Measurements from ENCODE around the gene RCVRN. TPM values are rescaled to one million over a fixed set of nuclear protein-coding genes. Genes with fewer than 3 reads are reported as not detected.

RCVRN gene
- total and polyA plus RNA-seq, 3 experiments from 2014 or later: not detected

DNA sequence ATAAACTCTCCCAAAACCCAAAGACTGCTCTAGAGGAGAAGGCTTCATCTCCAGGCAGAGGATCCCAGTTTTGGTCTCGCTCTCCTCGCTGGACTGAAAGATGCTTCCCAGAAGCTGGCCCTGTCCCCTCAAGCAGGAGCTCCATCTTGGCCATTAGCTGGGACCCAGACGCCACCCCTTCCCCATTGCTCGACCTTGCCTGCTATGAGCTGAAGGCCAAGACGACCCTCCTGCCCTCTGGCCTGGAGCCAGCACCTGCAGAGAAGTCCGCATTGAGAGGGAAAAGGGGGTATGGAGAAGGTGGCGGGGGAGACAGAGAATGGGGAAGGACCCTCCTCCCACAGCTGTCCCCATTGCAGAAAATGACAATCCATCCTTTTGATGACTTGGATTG, 3.6 kb upstream of the RCVRN start:
- no peaks in the 10 kb centered on the region for H3K4me1 ChIP-seq (ENCODE audit: insufficient read depth, low read length)
- ChIA-PET POLR2A (no interaction called here), CTCF (no interaction called here)
- no peaks in the 10 kb centered on the region for H3K27me3 ChIP-seq (ENCODE audit: insufficient read depth, low read length, poor library complexity, severe bottlenecking)
- H3K36me3 ChIP-seq (ENCODE audit: insufficient read depth, low read length): no peaks in the 10 kb centered on the region
- Mint-ChIP-seq H3K9me3 (no peaks in the 10 kb centered on the region), H3K36me3 (no peaks in the 10 kb centered on the region), H3K27me3 (peaks cover 0 to 4% of the 10 kb centered on the region in 2 donors), H3K4me1 (no peaks in the 10 kb centered on the region), H3K27ac (no peak overlapping the region), H3K4me3 (no peak overlapping the region)
- H3K9me3 ChIP-seq (ENCODE audit: low read length): no peaks in the 10 kb centered on the region
- no peak overlapping the region for H3K27ac ChIP-seq (ENCODE audit: low read depth, low read length)
- no peak for DNase-seq
- no peak overlapping the region for H3K4me3 ChIP-seq (ENCODE audit: low read length)

DNA sequence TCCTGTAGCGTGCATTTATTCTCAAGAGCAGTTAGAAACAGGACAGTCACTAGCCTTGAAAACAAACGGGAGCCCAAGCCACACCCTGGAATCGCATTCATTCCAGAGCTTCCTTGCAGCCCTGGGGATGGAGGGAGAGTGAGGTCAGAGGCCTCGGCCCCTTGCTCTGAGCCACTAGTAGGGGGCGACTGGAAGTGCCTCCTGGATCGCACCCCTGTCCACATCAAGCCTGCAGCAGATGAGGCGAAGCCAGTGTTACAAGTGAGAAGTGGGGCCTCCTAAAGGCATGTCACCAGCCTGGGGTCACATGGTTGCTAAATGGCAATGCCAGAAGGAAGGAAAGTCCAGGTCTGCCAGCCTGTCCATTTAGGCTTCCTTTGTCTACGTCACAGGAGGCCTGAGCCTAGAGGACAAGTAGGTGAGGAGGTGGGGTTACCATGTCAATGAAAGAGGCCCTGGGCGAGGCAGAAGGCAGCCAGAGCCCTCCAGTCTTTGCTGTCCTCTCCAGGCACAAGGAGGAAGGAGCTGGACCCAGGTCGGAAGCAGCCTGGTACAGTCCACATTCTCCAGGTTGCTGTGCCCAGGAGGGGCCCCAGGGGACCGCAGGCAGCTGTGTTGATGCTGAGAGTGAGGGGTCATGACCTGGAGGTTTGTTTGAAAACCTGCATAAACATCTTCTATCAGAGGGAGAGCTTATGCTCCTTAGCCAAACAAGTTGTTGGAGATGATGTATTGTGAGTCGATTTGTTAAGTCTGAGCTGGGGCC, 3.0 kb upstream of the RCVRN start:
- Mint-ChIP-seq H3K9me3 (no peaks in the 10 kb centered on the region), H3K36me3 (no peaks in the 10 kb centered on the region), H3K27ac (peak overlapping the region in 1 of 8 donors; percentile 11), H3K4me3 (no peak overlapping the region), H3K4me1 (no peaks in the 10 kb centered on the region), H3K27me3 (peaks cover 0 to 4% of the 10 kb centered on the region in 2 donors)
- H3K27ac ChIP-seq (ENCODE audit: low read depth, low read length): no peak overlapping the region
- H3K9me3 ChIP-seq (ENCODE audit: low read length): no peaks in the 10 kb centered on the region
- POLR2A ChIA-PET: no interaction called here
- H3K27me3 ChIP-seq (ENCODE audit: insufficient read depth, low read length, poor library complexity, severe bottlenecking): no peaks in the 10 kb centered on the region
- CTCF ChIA-PET: no interaction called here
- no peaks in the 10 kb centered on the region for H3K36me3 ChIP-seq (ENCODE audit: insufficient read depth, low read length)
- no peak overlapping the region for H3K4me3 ChIP-seq (ENCODE audit: low read length)
- H3K4me1 ChIP-seq (ENCODE audit: insufficient read depth, low read length): no peaks in the 10 kb centered on the region
- DNase-seq: no peak

DNA sequence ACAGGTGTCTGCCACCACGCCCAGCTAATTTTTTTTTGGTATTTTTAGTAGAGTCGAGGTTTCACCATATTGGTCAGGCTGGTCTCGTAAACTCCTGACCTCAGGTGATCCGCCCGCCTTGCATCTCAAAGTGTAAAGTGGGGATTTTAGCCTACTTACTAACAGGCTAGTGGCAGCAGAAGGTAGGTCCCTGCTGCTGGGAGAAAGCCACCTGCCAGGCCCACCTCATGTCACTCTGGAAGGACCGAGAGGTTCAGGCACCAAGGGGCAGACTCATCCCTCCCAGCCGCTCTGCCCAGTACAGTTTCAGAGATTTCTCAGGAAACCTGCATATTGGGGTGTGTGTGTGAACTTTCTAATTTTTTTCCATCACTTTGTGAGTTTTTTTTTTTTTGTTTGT, 2.1 kb upstream of the RCVRN start:
- ChIA-PET CTCF (no interaction called here), POLR2A (no interaction called here)
- no peaks in the 10 kb centered on the region for H3K36me3 ChIP-seq (ENCODE audit: insufficient read depth, low read length)
- H3K4me1 ChIP-seq (ENCODE audit: insufficient read depth, low read length): no peaks in the 10 kb centered on the region
- H3K27me3 ChIP-seq (ENCODE audit: insufficient read depth, low read length, poor library complexity, severe bottlenecking): no peaks in the 10 kb centered on the region
- H3K9me3 Mint-ChIP-seq: no peaks in the 10 kb centered on the region
- H3K4me1 Mint-ChIP-seq: no peaks in the 10 kb centered on the region
- H3K4me3 Mint-ChIP-seq: no peak overlapping the region
- no peak overlapping the region for H3K27ac ChIP-seq (ENCODE audit: low read depth, low read length)
- H3K9me3 ChIP-seq (ENCODE audit: low read length): no peaks in the 10 kb centered on the region
- DNase-seq: no peak
- no peaks in the 10 kb centered on the region for H3K36me3 Mint-ChIP-seq
- peaks cover 0 to 4% of the 10 kb centered on the region in 2 donors for H3K27me3 Mint-ChIP-seq
- H3K4me3 ChIP-seq (ENCODE audit: low read length): no peak overlapping the region
- no peak overlapping the region for H3K27ac Mint-ChIP-seq

DNA sequence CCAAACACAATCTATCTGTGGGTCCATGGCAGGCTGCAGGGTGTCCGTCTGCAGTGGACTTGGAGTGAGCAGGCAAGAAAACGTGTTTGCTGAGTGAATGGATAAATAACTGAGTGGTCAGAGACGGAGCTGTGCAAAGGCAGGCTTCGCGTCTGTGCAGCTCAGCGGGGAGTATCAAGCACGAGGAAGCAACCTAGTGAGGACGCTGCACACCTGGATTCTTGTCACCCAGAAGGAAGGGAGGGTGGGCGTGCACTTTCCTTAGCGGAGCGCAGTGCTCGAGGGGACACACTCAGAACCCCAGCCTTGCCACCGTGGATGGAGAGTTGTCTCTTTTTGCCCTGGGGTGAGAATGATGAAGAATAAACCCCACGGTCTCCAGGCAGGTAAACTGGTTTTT, 1.5 kb upstream of the RCVRN start:
- Histone ChIP-seq H3K36me3 (ENCODE audit: insufficient read depth, low read length) (no peaks in the 10 kb centered on the region), H3K27me3 (ENCODE audit: insufficient read depth, low read length, poor library complexity, severe bottlenecking) (no peaks in the 10 kb centered on the region), H3K27ac (ENCODE audit: low read depth, low read length) (no peak overlapping the region), H3K9me3 (ENCODE audit: low read length) (no peaks in the 10 kb centered on the region), H3K4me3 (ENCODE audit: low read length) (no peak overlapping the region), H3K4me1 (ENCODE audit: insufficient read depth, low read length) (no peaks in the 10 kb centered on the region)
- no peak overlapping the region for H3K4me3 Mint-ChIP-seq
- CTCF ChIA-PET: no interaction called here
- DNase-seq: no peak
- peak overlapping the region in 1 of 8 donors; percentile 51 for H3K27ac Mint-ChIP-seq
- H3K9me3 Mint-ChIP-seq: no peaks in the 10 kb centered on the region
- H3K27me3 Mint-ChIP-seq: peaks cover 0 to 4% of the 10 kb centered on the region in 2 donors
- no peaks in the 10 kb centered on the region for H3K36me3 Mint-ChIP-seq
- no peaks in the 10 kb centered on the region for H3K4me1 Mint-ChIP-seq
- POLR2A ChIA-PET: no interaction called here

DNA sequence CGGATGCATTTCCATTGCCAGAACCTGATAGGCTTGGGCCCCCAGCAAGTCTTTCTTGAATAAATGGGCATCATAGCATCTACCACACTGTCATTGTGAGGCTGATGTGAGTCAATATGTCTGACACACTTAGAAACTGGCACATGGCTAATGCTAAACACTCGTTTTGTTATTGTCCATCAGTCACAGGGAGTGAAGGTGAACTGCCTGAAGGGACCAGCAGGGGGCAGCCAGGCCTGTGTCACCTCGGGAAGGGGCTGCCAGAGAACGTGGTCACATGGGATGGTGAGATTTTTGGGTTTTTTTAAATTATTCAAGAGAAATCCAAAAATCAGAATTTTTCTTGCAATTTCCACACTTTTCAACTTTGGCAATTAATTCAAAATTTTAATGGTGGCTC, 831 bp upstream of the RCVRN start:
- ChIA-PET POLR2A (no interaction called here), CTCF (no interaction called here)
- Histone ChIP-seq H3K36me3 (ENCODE audit: insufficient read depth, low read length) (no peaks in the 10 kb centered on the region), H3K27me3 (ENCODE audit: insufficient read depth, low read length, poor library complexity, severe bottlenecking) (no peaks in the 10 kb centered on the region), H3K27ac (ENCODE audit: low read depth, low read length) (no peak overlapping the region), H3K4me1 (ENCODE audit: insufficient read depth, low read length) (no peaks in the 10 kb centered on the region), H3K4me3 (ENCODE audit: low read length) (no peak overlapping the region), H3K9me3 (ENCODE audit: low read length) (no peaks in the 10 kb centered on the region)
- Mint-ChIP-seq H3K27ac (no peak overlapping the region), H3K4me1 (no peaks in the 10 kb centered on the region), H3K36me3 (no peaks in the 10 kb centered on the region), H3K4me3 (no peak overlapping the region), H3K27me3 (peaks cover 0 to 8% of the 10 kb centered on the region in 2 donors), H3K9me3 (no peaks in the 10 kb centered on the region)
- no peak for DNase-seq

DNA sequence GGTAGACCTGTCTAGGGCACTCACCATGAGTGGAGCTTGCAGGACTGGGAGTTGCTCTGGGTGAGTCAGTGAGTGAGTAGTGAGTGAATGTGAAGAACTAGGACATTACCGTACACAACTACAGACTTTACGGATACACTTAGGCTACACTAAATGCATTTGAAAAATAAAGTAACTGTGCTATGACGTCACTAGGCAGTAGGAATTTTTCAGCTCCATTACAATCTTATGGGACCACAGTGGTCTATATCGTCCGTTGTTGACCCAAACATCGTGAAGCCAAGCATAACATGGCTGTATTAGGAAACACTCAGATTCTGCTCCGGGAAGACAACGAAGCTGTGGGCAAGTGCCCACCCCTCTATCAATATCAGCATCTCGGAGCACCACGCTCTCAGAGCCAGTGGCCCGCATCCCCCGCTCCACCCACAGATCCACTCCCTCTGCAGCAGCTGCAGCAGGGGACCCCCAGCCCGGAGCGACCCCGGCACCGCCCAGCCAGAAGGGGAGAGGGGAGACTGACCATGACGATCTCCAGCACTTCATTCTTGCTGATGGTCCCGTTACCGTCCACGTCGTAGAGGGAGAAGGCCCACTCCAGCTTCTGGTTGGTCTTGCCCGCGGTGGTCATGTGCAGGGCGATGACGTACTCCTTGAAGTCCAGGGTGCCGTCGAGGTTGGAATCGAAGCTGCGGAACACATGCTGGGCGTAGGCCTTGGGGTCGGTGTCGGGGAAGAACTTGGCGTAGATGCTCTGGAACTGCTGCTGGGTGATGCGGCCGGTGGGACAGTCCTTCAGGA, 594 bp downstream of the RCVRN start:
- Histone ChIP-seq H3K36me3 (ENCODE audit: insufficient read depth, low read length) (no peaks in the 10 kb centered on the region), H3K4me3 (ENCODE audit: low read length) (no peak overlapping the region), H3K9me3 (ENCODE audit: low read length) (no peaks in the 10 kb centered on the region), H3K27ac (ENCODE audit: low read depth, low read length) (no peak overlapping the region), H3K4me1 (ENCODE audit: insufficient read depth, low read length) (no peaks in the 10 kb centered on the region), H3K27me3 (ENCODE audit: insufficient read depth, low read length, poor library complexity, severe bottlenecking) (no peaks in the 10 kb centered on the region)
- H3K36me3 Mint-ChIP-seq: no peaks in the 10 kb centered on the region
- H3K4me3 Mint-ChIP-seq: no peak overlapping the region
- POLR2A ChIA-PET: no interaction called here
- no peaks in the 10 kb centered on the region for H3K4me1 Mint-ChIP-seq
- no peak for DNase-seq
- peaks cover 2 to 10% of the 10 kb centered on the region in 2 donors for H3K27me3 Mint-ChIP-seq
- H3K27ac Mint-ChIP-seq: no peak overlapping the region
- CTCF ChIA-PET: no interaction called here
- no peaks in the 10 kb centered on the region for H3K9me3 Mint-ChIP-seq

DNA sequence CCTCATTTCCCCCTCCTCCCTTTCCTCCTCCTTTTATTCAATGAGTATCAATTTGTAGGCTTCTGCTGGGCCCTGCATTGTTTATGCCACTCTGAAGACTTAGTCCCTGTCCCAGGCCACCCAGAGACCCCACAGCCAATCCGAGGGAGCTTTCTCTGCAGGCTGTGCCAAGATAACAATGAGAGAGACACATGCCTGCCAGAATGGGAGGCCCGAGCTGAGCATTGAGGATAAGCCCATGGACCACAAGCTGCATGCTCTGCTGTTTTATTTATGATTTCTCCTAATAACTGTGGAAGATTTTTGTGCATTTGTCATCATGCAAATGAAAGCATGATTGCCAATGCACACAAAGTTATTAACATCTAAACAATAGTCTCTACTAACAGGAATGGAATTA, 3.0 kb downstream of the RCVRN start:
- Histone ChIP-seq H3K36me3 (ENCODE audit: insufficient read depth, low read length) (no peaks in the 10 kb centered on the region), H3K4me3 (ENCODE audit: low read length) (no peak overlapping the region), H3K27me3 (ENCODE audit: insufficient read depth, low read length, poor library complexity, severe bottlenecking) (no peaks in the 10 kb centered on the region), H3K9me3 (ENCODE audit: low read length) (no peaks in the 10 kb centered on the region), H3K27ac (ENCODE audit: low read depth, low read length) (no peak overlapping the region), H3K4me1 (ENCODE audit: insufficient read depth, low read length) (no peaks in the 10 kb centered on the region)
- H3K27ac Mint-ChIP-seq: peak overlapping the region in 1 of 8 donors; percentile 90
- DNase-seq: no peak
- H3K27me3 Mint-ChIP-seq: peaks cover 3 to 11% of the 10 kb centered on the region in 2 donors
- H3K4me3 Mint-ChIP-seq: no peak overlapping the region
- H3K4me1 Mint-ChIP-seq: no peaks in the 10 kb centered on the region
- no peaks in the 10 kb centered on the region for H3K36me3 Mint-ChIP-seq
- CTCF ChIA-PET: no interaction called here
- POLR2A ChIA-PET: no interaction called here
- H3K9me3 Mint-ChIP-seq: no peaks in the 10 kb centered on the region

DNA sequence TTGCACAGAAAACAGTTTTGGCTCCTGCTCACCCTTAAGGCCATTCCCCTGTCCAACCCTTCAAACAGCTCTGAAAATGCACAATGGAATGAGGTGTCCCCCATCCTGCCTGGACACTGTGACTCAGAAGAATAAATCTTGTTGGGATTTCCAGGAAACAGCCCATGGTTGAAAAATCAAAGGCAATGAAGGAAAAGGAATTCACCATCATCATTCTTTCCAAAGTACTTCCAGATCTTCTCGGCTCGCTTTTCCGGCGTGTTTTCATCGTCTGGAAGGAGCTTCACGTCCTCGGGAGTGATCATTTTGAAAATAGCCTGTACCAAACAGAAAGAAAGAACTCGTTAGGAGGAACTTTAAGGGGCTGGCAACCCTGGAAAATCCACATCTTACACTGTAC, 4.3 kb downstream of the RCVRN start:
- CTCF ChIA-PET: no interaction called here
- H3K4me3 Mint-ChIP-seq: no peak overlapping the region
- no peak overlapping the region for H3K27ac ChIP-seq (ENCODE audit: low read depth, low read length)
- no peak overlapping the region for H3K27ac Mint-ChIP-seq
- no peaks in the 10 kb centered on the region for H3K4me1 ChIP-seq (ENCODE audit: insufficient read depth, low read length)
- no peak for DNase-seq
- POLR2A ChIA-PET: no interaction called here
- no peaks in the 10 kb centered on the region for H3K36me3 Mint-ChIP-seq
- no peaks in the 10 kb centered on the region for H3K36me3 ChIP-seq (ENCODE audit: insufficient read depth, low read length)
- H3K27me3 ChIP-seq (ENCODE audit: insufficient read depth, low read length, poor library complexity, severe bottlenecking): no peaks in the 10 kb centered on the region
- H3K27me3 Mint-ChIP-seq: peaks cover 4 to 16% of the 10 kb centered on the region in 2 donors
- H3K4me3 ChIP-seq (ENCODE audit: low read length): no peak overlapping the region
- H3K9me3 Mint-ChIP-seq: no peaks in the 10 kb centered on the region
- H3K9me3 ChIP-seq (ENCODE audit: low read length): no peaks in the 10 kb centered on the region
- H3K4me1 Mint-ChIP-seq: no peaks in the 10 kb centered on the region
